Psoas muscle (tissue), 8 donors: ENCODE results near the gene NSG1. TPM values are rescaled to one million over a fixed set of nuclear protein-coding genes. Genes with fewer than 3 reads are reported as not detected.

Experiments used
- ATAC-seq, 4 donors: fragments of 200-7000 bp; cut with Tn5 transposase; one replicate each; pipeline ENCODE4 v1.9.1; 2020; ENCODE audit warnings: moderate library complexity in 3 of 4, mild to moderate bottlenecking in 2 of 4
- DNase-seq, 2 donors: peaks; one replicate each; pipeline ENCODE4 v3.0.0-alpha.2; 2020
- H3K27ac ChIP-seq: fragments of 200-600 bp; one replicate; pipeline ENCODE4 v1.8.0; 2022
- H3K27me3 ChIP-seq, 3 donors: fragments of 200-600 bp in 1 of 3; one replicate each; pipeline versions ENCODE4 v1.6.1 to v1.8.0; 2013 to 2022; ENCODE audit warnings: low read length in 2 of 3, mild to moderate bottlenecking in 2 of 3, moderate library complexity in 1 of 3; ENCODE audit not compliant: insufficient read depth in 3 of 3
- H3K36me3 ChIP-seq, 2 donors: fragments of 200-600 bp in 1 of 2; one replicate each; pipeline versions ENCODE4 v1.6.1 to v1.8.0; 2013 to 2022; ENCODE audit warnings: low read depth in 1 of 2, mild to moderate bottlenecking in 1 of 2, moderate library complexity in 1 of 2; ENCODE audit not compliant: insufficient read depth in 1 of 2
- H3K4me1 ChIP-seq: fragments of 200-600 bp; one replicate; pipeline ENCODE4 v1.8.0; 2022
- H3K4me3 ChIP-seq: fragments of 200-600 bp; one replicate; pipeline ENCODE4 v1.8.0; 2022; ENCODE audit warnings: mild to moderate bottlenecking
- H3K9me3 ChIP-seq: fragments of 200-600 bp; one replicate; pipeline ENCODE4 v1.8.0; 2022
- WGBS, 3 donors: extraction: QIAGEN DNeasy Blood & Tissue Kit; methylation state at CpG; one replicate each; pipeline versions ENCODE4 v1.1.6 to v1.1.7; 2013; 5-methylcytosine and 5-hydroxymethylcytosine counted together
- intact Hi-C, 2 donors: fragments of 100-400 bp; cut with DNase I; formaldehyde crosslinking; loops; one replicate each; pipeline versions ENCODE4 v1.11.0 to v1.14.2; 2022
- polyA plus RNA-seq, 3 donors: library from polyadenylated mRNA; stranded (reverse); fragments of 200-250 nt; gene quantifications; one replicate each; pipeline ENCODE4 v1.2.3, GENCODE V29; 2013
- total RNA-seq, 4 donors: library from RNA; stranded (reverse); fragmentation: NEBNext Ultra II Directional in 2 of 4; extraction: Animal tissue kit (Norgen Biotek cat#: 25700) in 2 of 4; gene quantifications; one replicate each; pipeline versions ENCODE4 v1.2.1 to v1.2.4, GENCODE V29; 2021 to 2023
- TF ChIP-seq, protein P1 (sequence below): fragments of 200-600 bp; IDR thresholded peaks from one replicate; pipeline ENCODE4 v1.8.0; 2022; ENCODE audit warnings: antibody characterized with exemption
- donor health status: healthy with polysubstance abuse.
- donor health status: DM: no; HTN: no; CAD: no; lungs with moderate emphysema.
- donor health status: Bipolar disorder and iron deficiency.
- donor health status: healthy.
- donor health status: DM: yes; HTN: yes; CAD: no.
- donor health status: DM: no; HTN: no; CAD: no.
- donor health status: DM: no; HTN: no; CAD: no.
- donor health status: DM: yes; HTN: yes; CAD: no.

The NSG1 gene
- total and polyA plus RNA-seq, 7 donors, result 0.11 to 0.50 (median 0.28) TPM; not detected in 2

DNA sequence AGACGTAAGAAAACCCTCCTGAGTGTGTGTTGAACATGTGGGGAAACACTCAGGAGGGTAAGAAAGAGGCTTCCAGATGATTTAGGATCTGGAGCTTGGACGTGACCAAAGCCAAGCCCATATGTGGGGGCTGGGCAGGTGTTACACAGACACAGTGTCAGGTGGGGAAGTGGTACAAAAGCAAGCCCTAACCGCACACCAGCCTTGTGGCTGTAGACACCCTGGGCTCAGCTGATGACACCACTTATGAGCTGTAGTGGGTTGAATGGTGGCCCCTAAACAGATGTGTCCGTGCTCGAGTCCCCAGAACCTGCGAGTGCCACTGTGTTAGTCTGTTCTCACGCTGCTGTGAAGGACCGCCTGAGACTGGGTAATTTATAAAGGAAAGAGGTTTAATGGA is 25.0 kb upstream of the NSG1 start:
- H3K4me1 ChIP-seq, result no peaks in the 10 kb centered on the region
- no peak overlapping the region for H3K4me3 ChIP-seq
- 72 to 81% (median 75%) methylated on average over 8 of the region's 8 CpGs for WGBS, 3 donors
- no peak overlapping the region for H3K27ac ChIP-seq
- peaks cover 0 to 42% (median 9%) of the 10 kb centered on the region in 3 donors for H3K27me3 ChIP-seq
- TF ChIP-seq, protein P1, sequence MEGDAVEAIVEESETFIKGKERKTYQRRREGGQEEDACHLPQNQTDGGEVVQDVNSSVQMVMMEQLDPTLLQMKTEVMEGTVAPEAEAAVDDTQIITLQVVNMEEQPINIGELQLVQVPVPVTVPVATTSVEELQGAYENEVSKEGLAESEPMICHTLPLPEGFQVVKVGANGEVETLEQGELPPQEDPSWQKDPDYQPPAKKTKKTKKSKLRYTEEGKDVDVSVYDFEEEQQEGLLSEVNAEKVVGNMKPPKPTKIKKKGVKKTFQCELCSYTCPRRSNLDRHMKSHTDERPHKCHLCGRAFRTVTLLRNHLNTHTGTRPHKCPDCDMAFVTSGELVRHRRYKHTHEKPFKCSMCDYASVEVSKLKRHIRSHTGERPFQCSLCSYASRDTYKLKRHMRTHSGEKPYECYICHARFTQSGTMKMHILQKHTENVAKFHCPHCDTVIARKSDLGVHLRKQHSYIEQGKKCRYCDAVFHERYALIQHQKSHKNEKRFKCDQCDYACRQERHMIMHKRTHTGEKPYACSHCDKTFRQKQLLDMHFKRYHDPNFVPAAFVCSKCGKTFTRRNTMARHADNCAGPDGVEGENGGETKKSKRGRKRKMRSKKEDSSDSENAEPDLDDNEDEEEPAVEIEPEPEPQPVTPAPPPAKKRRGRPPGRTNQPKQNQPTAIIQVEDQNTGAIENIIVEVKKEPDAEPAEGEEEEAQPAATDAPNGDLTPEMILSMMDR, result no peak
- no peaks in the 10 kb centered on the region for H3K9me3 ChIP-seq
- ATAC-seq (no peak), DNase-seq (no peak)
- intact Hi-C loops, result no loop called here
- H3K36me3 ChIP-seq, result no peaks in the 10 kb centered on the region

DNA sequence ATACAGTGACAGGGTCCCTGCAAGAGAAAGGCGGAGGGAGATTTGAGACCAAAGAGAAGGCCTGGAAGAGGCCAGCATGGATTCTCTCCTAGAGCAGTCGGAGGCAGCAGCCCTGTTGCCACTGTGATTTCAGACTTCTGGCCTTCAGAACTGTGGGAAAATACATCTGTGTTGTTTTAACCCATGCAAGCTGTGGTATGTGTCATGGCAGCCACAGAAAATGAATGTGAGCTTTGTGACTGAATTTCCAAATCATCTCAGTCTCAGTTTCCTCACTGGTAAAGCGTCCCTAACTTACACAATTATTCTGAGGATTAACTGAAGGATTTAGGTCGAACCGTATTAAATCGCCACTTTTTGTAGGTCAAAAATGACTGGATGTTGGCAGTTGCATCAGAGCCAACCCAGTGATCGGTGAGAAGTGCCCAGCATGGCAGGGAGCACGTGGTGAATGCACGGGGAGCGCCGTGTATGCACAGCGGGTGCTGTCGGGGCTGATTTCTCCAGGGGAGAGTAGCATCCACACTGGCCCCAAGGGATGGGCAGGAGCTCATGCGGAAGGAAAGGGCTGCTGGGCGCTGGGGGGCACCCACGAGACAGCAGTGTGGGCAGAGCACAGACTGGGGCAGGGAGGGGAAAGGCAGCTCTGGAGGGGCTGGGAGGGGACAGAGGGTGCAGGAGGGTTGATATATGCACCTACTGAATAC is 23.8 kb upstream of the NSG1 start:
- ATAC-seq, result no peak
- no peaks in the 10 kb centered on the region for H3K36me3 ChIP-seq
- no peaks in the 10 kb centered on the region for H3K4me1 ChIP-seq
- no peak overlapping the region for H3K4me3 ChIP-seq
- peaks cover 0 to 34% (median 8%) of the 10 kb centered on the region in 3 donors for H3K27me3 ChIP-seq
- intact Hi-C loops, result no loop called here
- H3K27ac ChIP-seq, result no peak overlapping the region
- TF ChIP-seq, protein P1, result no peak
- WGBS, 3 donors, result 32 to 47% (median 35%) methylated on average over 16 of the region's 16 CpGs
- DNase-seq, result no peak
- H3K9me3 ChIP-seq, result no peaks in the 10 kb centered on the region

- 53 to 68% (median 54%) methylated on average over 3 of the region's 3 CpGs for WGBS, 3 donors
- TF ChIP-seq, protein P1, result no peak
- no peak for ATAC-seq
- DNase-seq, result no peak
- no peaks in the 10 kb centered on the region for H3K36me3 ChIP-seq
- H3K27me3 ChIP-seq, result peaks cover 0 to 25% (median 8%) of the 10 kb centered on the region in 3 donors
- intact Hi-C loops, result no loop called here
- H3K9me3 ChIP-seq, result no peaks in the 10 kb centered on the region
- H3K4me1 ChIP-seq, result no peaks in the 10 kb centered on the region
- no peak overlapping the region for H3K4me3 ChIP-seq
- H3K27ac ChIP-seq, result no peak overlapping the region
Observed at GRCh38 chr4:4364061-4364460, 22.8 kb upstream of the NSG1 start.

DNA sequence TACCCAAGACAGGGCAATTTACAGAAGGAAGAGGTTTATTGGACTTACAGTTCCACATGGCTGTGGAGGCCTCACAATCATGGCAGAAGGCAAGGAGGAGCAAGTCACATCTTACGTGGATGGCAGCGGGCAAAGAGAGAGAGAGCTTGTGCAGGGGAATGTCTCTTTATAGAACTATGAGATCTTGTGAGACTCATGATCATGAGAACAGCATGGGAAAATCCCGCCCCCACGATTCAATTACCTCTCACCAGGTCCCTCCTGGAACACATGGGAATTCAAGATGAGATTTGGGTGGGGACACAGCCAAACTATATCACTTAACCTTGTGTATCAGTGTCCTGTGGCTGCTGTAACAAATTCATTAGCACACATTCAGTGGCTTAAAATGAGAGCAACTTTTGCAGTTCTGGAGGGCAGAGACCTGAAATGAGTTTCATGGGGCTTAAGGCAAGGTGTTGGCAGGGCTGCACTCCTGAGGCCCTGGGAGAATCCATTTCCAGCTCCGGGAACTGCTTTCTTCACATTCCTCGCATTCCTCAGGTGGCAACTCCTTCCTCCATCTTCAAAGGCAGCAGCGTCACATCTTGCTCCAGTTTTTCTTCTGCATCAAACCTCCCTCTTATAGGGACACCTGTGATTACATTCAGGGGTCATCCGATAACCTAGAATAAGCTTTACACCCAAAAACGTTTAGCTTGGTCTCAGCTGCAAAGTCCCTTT is 22.3 kb upstream of the NSG1 start:
- no peak for ATAC-seq
- TF ChIP-seq, protein P1, result no peak
- WGBS, 3 donors, result 70 to 71% (median 71%) methylated on average over 9 of the region's 9 CpGs

More for the DNA sequence above, 22.3 kb upstream of the NSG1 start:
- no peak overlapping the region for H3K4me3 ChIP-seq
- H3K27ac ChIP-seq, result no peak overlapping the region
- H3K4me1 ChIP-seq, result no peaks in the 10 kb centered on the region
- DNase-seq, result no peak
- H3K36me3 ChIP-seq, result no peaks in the 10 kb centered on the region
- H3K27me3 ChIP-seq, result peaks cover 0 to 20% (median 8%) of the 10 kb centered on the region in 3 donors
- no peaks in the 10 kb centered on the region for H3K9me3 ChIP-seq
- intact Hi-C loops, result no loop called here
